HUES64 (cell line): ENCODE data around the gene PHACTR1. TPM values are rescaled to one million over a fixed set of nuclear protein-coding genes. Genes with fewer than 3 reads are reported as not detected.

Experiments used
- H3K27ac ChIP-seq: 2 replicates; pipeline ENCODE4 v1.7.0; 2013; ENCODE audit warnings: low read depth, low read length, inconsistent platforms
- H3K27me3 ChIP-seq: 2 replicates; pipeline ENCODE4 v1.6.1; 2013; ENCODE audit warnings: mild to moderate bottlenecking, low read length; ENCODE audit not compliant: insufficient read depth
- H3K36me3 ChIP-seq: 2 replicates; pipeline ENCODE4 v1.6.1; 2013; ENCODE audit warnings: mild to moderate bottlenecking, low read length; ENCODE audit not compliant: insufficient read depth
- H3K4me1 ChIP-seq: 2 replicates; pipeline ENCODE4 v1.6.1; 2013; ENCODE audit warnings: mild to moderate bottlenecking, low read length, moderate library complexity; ENCODE audit not compliant: insufficient read depth
- H3K4me3 ChIP-seq: 2 replicates; pipeline ENCODE4 v1.5.1; 2013; ENCODE audit warnings: mild to moderate bottlenecking, low read length, moderate library complexity
- H3K9ac ChIP-seq: 2 replicates; pipeline ENCODE4 v1.6.1; 2013; ENCODE audit warnings: mild to moderate bottlenecking, low read depth, low read length
- H3K9me3 ChIP-seq: 2 replicates; pipeline ENCODE4 v1.6.1; 2013; ENCODE audit warnings: low read depth, low read length; ENCODE audit not compliant: insufficient read depth
- WGBS: fragments of 150-250, 120-280 bp; methylation state at CpG from one replicate; pipeline ENCODE4 v1.1.7; 2013; ENCODE audit warnings: missing lambda C conversion rate; 5-methylcytosine and 5-hydroxymethylcytosine counted together
- polyA plus RNA-seq, 2 experiments: library from polyadenylated mRNA; stranded (reverse); fragments of 50-300 nt; gene quantifications; one replicate each; pipeline ENCODE4 v1.2.3, GENCODE V29; 2013

The PHACTR1 gene
- 7.7 TPM for polyA plus RNA-seq (2013, experiment 1 of 2)
- 10.0 TPM for polyA plus RNA-seq (2013, experiment 2 of 2)

DNA sequence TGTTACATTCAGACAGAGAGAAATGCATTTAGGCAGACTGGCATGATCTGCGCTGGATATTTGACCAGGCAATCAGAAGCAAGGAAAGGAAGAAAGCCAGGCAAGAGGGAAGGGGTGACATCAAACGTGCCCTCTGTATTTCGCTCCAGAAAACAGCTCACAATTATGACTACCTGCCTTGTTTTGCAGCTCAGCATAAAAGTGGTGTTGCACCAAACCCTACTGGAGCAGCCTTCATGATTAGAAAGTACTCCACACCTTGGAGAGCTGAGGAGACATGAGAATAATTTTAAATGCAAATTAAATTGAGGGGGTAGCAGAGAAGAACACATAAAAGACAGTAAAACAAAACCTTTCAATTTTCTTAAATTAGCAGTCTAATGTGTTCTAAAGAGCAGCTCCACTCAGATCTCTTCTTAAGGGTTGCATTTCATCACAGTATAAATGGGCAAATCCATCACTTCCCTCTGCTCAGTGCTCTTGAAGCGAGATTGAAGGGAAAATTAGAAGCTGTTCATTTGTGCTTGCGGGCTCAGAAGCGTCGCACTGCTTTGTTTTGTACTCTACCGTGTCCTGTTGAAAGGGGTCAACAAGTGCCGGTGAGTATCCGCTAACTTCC, at the start of gene PHACTR1:
TSS of gene PHACTR1 (plus strand) at position 470 of the 619 bp plus-strand sequence.
- H3K27ac ChIP-seq, result no peak within 1 kb of the TSS
- no peaks in the 10 kb centered on the region for H3K36me3 ChIP-seq
- no peak within 1 kb of the TSS for H3K9ac ChIP-seq
- H3K4me3 ChIP-seq, result no peak within 1 kb of the TSS
- H3K4me1 ChIP-seq, result peaks cover 22% of the 10 kb centered on the region
- H3K27me3 ChIP-seq, result no peaks in the 10 kb centered on the region
- H3K9me3 ChIP-seq, result no peaks in the 10 kb centered on the region
- WGBS, result 92% methylated on average over 10 of the region's 10 CpGs

DNA sequence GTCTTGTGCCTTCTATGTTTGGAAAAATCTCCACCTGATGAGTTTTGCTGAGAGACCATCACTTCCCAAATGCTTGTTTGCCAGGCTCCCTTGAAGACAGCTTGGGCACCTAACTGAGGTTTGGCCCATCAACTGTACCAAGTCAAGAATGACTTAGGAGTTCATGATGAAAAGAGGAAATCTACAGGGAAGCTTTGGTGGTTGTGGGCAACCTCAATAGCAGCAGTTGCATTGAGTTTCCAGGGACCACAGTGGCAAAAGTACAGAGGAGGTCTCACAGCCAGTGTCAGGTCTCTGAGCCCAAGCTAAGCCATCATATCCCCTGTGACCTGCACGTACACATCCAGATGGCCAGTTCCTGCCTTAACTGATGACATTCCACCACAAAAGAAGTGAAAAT, 49.7 kb upstream of the PHACTR1 start:
- H3K9me3 ChIP-seq, result no peaks in the 10 kb centered on the region
- H3K36me3 ChIP-seq, result no peaks in the 10 kb centered on the region
- H3K4me3 ChIP-seq, result no peak overlapping the region
- H3K27ac ChIP-seq, result no peak overlapping the region
- 70% methylated on average over 1 of the region's 1 CpG for WGBS
- H3K9ac ChIP-seq, result no peak overlapping the region
- H3K27me3 ChIP-seq, result no peaks in the 10 kb centered on the region
- H3K4me1 ChIP-seq, result no peaks in the 10 kb centered on the region

DNA sequence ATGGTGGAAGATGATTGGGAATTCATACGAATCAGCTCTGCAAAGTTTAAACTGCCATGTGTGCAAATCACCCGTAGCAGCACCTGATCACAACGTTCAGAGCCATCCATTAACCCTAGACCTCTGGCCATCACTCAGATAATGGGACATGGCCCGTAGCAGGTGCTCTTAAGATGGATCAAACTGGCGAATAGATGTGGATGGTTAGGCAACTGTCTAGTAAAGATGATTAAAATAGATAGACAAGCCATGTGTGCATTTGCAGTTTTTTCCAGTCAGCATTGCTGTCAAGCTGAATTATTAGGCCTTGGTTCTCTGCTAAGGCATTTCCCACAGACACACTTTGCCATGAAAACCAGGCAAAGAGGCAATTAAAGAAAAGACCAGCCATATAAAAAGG, 40.6 kb upstream of the PHACTR1 start:
- Histone ChIP-seq H3K9me3 (no peaks in the 10 kb centered on the region), H3K4me3 (no peak overlapping the region), H3K4me1 (0 out of 2 replicates have a peak, but pooled peaks cover 12% of the 10 kb centered on the region), H3K36me3 (no peaks in the 10 kb centered on the region), H3K27me3 (no peaks in the 10 kb centered on the region), H3K27ac (no peak overlapping the region), H3K9ac (no peak overlapping the region)
- 96% methylated on average over 5 of the region's 5 CpGs for WGBS

DNA sequence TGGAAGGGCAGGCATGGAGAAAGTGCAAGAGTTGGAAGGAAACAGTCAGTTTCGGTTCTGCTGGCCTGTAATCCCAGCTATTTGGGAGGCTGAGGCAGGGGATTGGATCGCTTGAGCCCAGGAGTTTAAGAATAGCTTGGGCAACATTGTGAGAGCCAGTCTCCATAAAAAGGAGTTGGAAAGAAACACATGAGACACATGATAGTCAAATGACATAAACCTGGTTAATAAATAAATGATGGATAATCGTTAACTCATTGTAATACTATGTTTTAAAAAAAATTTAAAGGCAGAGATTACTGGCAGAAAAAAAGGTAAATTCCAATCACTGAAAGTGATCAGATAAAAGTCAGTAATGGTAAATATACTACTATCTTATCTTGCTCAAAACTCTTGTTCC, 37.2 kb upstream of the PHACTR1 start:
- 88% methylated on average over 2 of the region's 3 CpGs for WGBS

DNA sequence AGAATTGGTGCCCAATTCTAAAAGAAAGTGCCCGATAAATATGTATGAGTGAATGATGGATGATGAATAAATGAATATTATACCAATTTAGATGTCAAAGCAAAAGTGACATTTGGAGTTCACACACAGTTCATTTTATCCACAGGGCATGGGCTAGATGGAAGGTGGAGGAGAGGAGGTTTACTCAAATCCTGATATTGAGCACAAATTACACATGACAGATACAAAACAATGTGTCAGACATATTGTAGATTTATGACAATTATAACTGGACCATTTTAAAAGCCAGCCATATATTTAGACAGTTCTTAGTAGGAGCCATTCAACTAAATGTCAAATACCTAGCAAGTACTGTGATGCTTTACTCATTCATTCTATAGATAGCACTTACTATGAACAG, 23.4 kb upstream of the PHACTR1 start:
- 100% methylated on average over 1 of the region's 1 CpG for WGBS
- H3K4me3 ChIP-seq, result no peak overlapping the region

More for the DNA sequence above, 37.2 kb upstream of the PHACTR1 start:
- H3K9me3 ChIP-seq, result no peaks in the 10 kb centered on the region
- no peaks in the 10 kb centered on the region for H3K36me3 ChIP-seq
- H3K27ac ChIP-seq, result no peak overlapping the region
- no peak overlapping the region for H3K4me3 ChIP-seq
- no peak overlapping the region for H3K9ac ChIP-seq
- H3K4me1 ChIP-seq, result no peaks in the 10 kb centered on the region
- H3K27me3 ChIP-seq, result no peaks in the 10 kb centered on the region

DNA sequence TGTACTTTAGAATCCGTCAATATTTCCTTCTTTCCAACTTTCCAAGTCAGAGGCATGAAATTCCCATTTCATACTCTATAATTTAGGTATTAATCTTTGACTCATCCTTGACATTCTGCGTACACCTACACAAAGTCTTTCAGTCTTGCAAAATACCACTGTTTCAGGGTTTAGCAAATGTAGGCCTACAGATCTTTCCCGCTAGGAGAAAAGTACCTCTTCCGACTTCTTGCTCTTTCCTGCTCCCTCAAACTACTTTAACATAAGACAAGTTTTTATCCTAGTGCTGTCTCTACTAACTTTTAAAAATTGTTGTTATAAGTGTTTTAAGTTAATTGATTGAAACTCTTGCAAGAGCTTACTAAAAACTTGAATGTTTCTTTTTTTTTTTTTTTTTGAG, 18.3 kb upstream of the PHACTR1 start:
- Histone ChIP-seq H3K4me1 (peaks cover 27% of the 10 kb centered on the region), H3K27me3 (no peaks in the 10 kb centered on the region), H3K36me3 (no peaks in the 10 kb centered on the region), H3K27ac (no peak overlapping the region), H3K4me3 (no peak overlapping the region), H3K9ac (no peak overlapping the region), H3K9me3 (no peaks in the 10 kb centered on the region)
- WGBS, result 84% methylated on average over 4 of the region's 4 CpGs

More for the DNA sequence above, 23.4 kb upstream of the PHACTR1 start:
- no peaks in the 10 kb centered on the region for H3K9me3 ChIP-seq
- H3K9ac ChIP-seq, result no peak overlapping the region
- no peaks in the 10 kb centered on the region for H3K36me3 ChIP-seq
- H3K27me3 ChIP-seq, result no peaks in the 10 kb centered on the region
- no peaks in the 10 kb centered on the region for H3K4me1 ChIP-seq
- H3K27ac ChIP-seq, result no peak overlapping the region

DNA sequence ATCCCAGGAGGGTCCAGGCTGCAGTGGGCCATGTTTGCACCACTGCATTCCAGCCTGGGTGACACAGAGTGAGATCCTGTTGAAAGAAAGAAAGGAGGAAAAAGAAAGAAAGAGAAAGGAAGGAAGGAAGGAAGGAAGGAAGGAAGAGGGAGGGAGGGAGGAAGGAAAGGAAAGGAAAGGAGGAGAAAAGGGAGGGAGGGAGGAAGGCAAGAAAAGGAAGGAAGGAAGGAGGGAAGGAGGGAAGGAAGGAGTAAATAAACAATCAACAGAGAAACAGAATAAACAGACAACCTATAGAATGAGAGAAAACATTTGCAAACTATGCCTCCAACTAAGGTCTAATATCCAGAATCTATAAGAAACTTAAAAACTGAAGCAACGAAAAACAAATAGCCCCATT, 11.6 kb upstream of the PHACTR1 start:
- H3K4me3 ChIP-seq, result no peak overlapping the region
- WGBS, result 95% methylated on average over 1 of the region's 1 CpG
- no peak overlapping the region for H3K27ac ChIP-seq
- H3K9ac ChIP-seq, result no peak overlapping the region
- no peaks in the 10 kb centered on the region for H3K9me3 ChIP-seq
- H3K36me3 ChIP-seq, result no peaks in the 10 kb centered on the region
- H3K4me1 ChIP-seq, result peaks cover 38% of the 10 kb centered on the region
- no peaks in the 10 kb centered on the region for H3K27me3 ChIP-seq

DNA sequence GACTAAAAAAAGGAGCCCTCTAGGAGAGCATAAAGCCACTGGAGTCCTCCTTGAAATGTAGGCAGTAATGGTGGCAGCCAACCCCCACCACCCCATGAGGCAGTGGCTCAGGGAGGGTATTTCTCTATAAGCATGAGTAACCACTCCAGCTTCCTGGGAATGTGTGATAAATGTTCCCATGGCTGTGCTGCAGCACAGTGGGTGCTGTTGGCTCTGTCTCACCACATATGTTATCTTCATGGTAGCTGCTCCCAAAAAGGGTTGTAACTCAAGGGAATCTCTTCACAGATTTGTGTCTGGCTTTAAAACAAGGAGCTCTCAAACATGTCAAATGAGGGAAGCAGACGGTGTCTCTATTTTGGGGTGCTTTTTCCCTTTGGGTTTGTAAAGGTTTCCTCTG, 7.5 kb upstream of the PHACTR1 start:
- H3K36me3 ChIP-seq, result no peaks in the 10 kb centered on the region
- no peaks in the 10 kb centered on the region for H3K9me3 ChIP-seq
- H3K9ac ChIP-seq, result no peak overlapping the region
- no peak overlapping the region for H3K27ac ChIP-seq
- 95% methylated on average over 1 of the region's 1 CpG for WGBS
- peaks cover 18% of the 10 kb centered on the region for H3K4me1 ChIP-seq
- no peak overlapping the region for H3K4me3 ChIP-seq
- H3K27me3 ChIP-seq, result no peaks in the 10 kb centered on the region

DNA sequence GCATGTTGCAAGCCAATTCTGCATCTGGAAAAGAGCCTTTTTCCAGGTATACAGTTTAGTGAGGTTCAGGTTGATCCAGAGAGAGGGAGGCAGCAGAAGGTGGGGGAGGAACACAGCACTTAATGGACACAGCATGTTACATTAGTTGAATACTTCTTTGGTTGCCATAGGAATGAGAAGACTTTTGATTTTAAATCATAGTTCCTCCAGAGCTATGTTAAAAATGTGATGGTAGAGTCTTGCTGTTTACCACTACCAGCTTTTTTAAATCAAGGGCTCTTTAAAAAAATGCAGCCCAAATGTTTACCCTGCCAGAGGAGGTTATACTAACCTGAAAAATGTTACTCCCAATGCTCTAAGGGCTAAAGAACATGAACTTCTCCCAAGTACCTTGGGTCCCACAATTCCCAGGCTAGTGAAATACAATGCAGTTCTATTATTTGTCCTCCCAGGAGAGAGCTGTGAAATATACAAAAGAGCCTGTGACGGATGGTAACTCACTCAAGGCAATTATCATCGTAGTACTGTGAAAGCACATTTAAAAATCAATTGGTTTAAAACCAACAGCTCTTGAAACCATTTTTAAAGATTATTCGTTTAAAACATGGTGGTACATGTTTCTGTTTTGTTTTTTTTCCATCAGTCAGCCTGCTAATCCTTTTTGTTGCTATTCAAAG, 6.9 kb upstream of the PHACTR1 start:
- H3K36me3 ChIP-seq, result no peaks in the 10 kb centered on the region
- H3K9ac ChIP-seq, result no peak overlapping the region
- 80% methylated on average over 3 of the region's 3 CpGs for WGBS
- no peaks in the 10 kb centered on the region for H3K9me3 ChIP-seq
- no peaks in the 10 kb centered on the region for H3K27me3 ChIP-seq
- H3K4me3 ChIP-seq, result no peak overlapping the region
- peaks cover 18% of the 10 kb centered on the region for H3K4me1 ChIP-seq
- H3K27ac ChIP-seq, result no peak overlapping the region

DNA sequence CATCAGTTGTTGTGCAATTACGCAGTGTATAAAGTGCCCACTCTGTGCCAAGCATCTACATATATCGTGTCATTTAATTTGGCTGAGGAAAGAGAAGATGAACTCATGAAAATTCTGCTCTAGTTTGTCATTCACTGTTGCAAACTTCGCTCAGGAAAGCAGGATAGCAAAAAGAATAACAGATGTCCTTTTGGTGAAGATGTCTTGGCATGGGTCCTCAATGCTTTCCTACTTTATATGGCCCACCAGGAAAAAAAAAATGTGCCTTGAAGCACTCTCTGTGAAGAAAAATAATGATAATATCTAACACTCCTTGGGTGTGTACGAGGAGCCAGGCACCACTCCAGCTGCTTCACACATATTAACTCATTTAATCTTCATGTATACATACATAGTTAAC, 5.6 kb upstream of the PHACTR1 start:
- Histone ChIP-seq H3K9me3 (no peaks in the 10 kb centered on the region), H3K9ac (no peak overlapping the region), H3K4me3 (no peak overlapping the region), H3K4me1 (peaks cover 24% of the 10 kb centered on the region), H3K36me3 (no peaks in the 10 kb centered on the region), H3K27ac (no peak overlapping the region), H3K27me3 (no peaks in the 10 kb centered on the region)
- WGBS, result 95% methylated on average over 4 of the region's 4 CpGs

DNA sequence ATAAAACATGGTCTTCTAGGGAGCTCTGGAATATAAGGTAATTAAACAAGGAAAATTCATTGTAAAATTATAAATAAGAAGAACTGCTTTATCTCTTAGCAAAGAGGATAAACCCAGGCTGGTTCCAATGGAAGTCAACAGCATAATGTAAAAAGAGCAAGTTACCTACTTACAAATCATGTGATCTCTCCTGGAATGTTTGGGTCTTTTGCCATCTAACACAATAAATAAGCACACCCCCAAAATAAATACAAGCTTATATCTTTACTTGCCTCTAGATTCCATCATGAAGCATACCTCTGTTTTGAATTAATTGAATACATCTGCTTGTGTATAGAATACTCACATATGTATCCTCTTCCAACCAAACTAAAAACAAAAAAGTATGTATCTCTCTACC, 2.5 kb upstream of the PHACTR1 start:
- no peak overlapping the region for H3K27ac ChIP-seq
- no peaks in the 10 kb centered on the region for H3K27me3 ChIP-seq
- H3K4me1 ChIP-seq, result peaks cover 32% of the 10 kb centered on the region
- H3K9ac ChIP-seq, result no peak overlapping the region
- no peak overlapping the region for H3K4me3 ChIP-seq
- H3K9me3 ChIP-seq, result no peaks in the 10 kb centered on the region
- H3K36me3 ChIP-seq, result no peaks in the 10 kb centered on the region
